Measurements from ENCODE around the gene SLC26A6. TPM values are rescaled to one million over a fixed set of nuclear protein-coding genes. Genes with fewer than 3 reads are reported as not detected.

Gene SLC26A6
- total and polyA plus RNA-seq, 2 donors (not counting 1 experiment from before 2014, with no cell fraction given) = 22.5 to 26.7 TPM

DNA sequence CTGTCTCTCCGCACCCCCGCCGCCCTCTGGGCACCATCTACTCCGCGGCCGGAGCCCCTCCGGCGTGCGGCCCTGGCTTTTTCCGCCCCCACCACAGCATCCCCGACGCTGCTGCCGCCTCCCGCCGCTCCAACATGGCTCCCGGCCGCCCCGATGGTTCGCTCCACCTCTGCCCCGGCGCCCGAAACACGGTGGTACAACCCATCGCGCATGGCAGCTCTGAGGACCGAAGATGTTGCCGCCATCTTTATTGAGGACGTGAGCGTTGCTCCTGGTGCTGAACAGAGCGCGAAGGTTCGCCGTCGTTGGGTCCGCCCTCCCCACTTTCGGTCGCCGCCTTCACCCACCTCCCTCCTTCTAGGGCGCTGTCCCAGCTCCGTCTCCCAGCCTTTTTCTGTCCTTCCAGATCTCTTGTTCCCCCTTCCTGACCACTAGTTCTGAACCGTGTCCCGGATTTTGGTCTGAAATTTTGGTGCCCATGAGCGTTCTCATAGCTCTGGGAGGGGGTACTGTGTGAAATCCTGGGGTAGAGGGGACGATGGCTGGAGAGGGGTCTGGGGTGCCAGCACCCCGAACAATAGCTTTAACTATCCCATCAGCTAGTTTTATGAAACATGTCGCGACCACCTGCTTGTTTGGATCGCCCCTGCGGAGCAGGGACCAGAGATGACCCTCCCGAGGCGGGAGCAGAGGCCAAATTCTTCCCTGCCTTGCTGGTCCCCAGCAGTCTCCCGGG, 27.7 kb upstream of the SLC26A6 start, which contains the start of gene CELSR3:
Gene CELSR3, minus strand, starts transcription at position 134 of the 736 bp plus-strand sequence. CDS start 252 bp downstream, outside the sequence.
- H3K79me2 ChIP-seq (ENCODE audit: control insufficient read depth, insufficient read depth, low read length) = no peaks in the 10 kb centered on the region
- H3K4me1 ChIP-seq (ENCODE audit: control insufficient read depth in 2 of 2, insufficient read depth in 2 of 2, low read length in 2 of 2) = peaks cover 28 to 31% of the 10 kb centered on the region in 2 donors
- peaks cover 9% of the 10 kb centered on the region for H4K20me1 ChIP-seq (ENCODE audit: control insufficient read depth, insufficient read depth, low read length, poor library complexity, severe bottlenecking)
- H3K36me3 ChIP-seq (replicated peaks in 1 of 2; ENCODE audit: control extremely low read depth in 1 of 2, control insufficient read depth in 1 of 2, extremely low read depth in 1 of 2, insufficient read depth in 2 of 2, low read length in 1 of 2) = no peaks in the 10 kb centered on the region
- TF ChIP-seq EZH2 (IDR thresholded peaks at IDR 0.05; ENCODE audit: borderline replicate concordance, insufficient read depth, low read depth, low read length, poor library complexity, severe bottlenecking) (peak; percentile 13), CTCF (IDR thresholded peaks at IDR 0.05) (no peak)
- H3K4me2 ChIP-seq (replicated peaks; ENCODE audit: low read depth, low read length, poor library complexity, severe bottlenecking) = peak within 1 kb of the TSS; percentile 80
- H3K9me3 ChIP-seq (ENCODE audit: control extremely low read depth in 1 of 3, control insufficient read depth in 2 of 3, insufficient read depth in 1 of 3, low read length in 2 of 3) = peaks cover 0 to 41% (median 0%) of the 10 kb centered on the region in 3 donors
- DNase-seq (peak; percentile 66), ATAC-seq (ENCODE audit: low read depth) (peak; percentile 17)
- H3K4me3 ChIP-seq (ENCODE audit: control extremely low read depth in 1 of 5, extremely low read depth in 1 of 5, insufficient read depth in 1 of 5, low read depth in 2 of 5, low read length in 4 of 5) = peak within 1 kb of the TSS in 4 of 5 experiments; percentile 45 to 64 (median 52)
- H3K4me3 Mint-ChIP-seq = peak within 1 kb of the TSS; percentile 87
- peaks cover 17% of the 10 kb centered on the region for H3K27me3 Mint-ChIP-seq
- intact Hi-C loops (cut with micrococcal nuclease) = no loop called here
- peak within 1 kb of the TSS; percentile 59 for H2AFZ ChIP-seq (ENCODE audit: insufficient read depth, low read depth, low read length, poor library complexity, severe bottlenecking)
- peak within 1 kb of the TSS; percentile 63 for H3K9ac ChIP-seq (ENCODE audit: low read length)
- peaks cover 0 to 55% (median 16%) of the 10 kb centered on the region in 4 experiments for H3K27me3 ChIP-seq (replicated peaks in 1 of 4; ENCODE audit: control extremely low read depth in 1 of 4, control insufficient read depth in 3 of 4, insufficient read depth in 4 of 4, low read length in 3 of 4)
- WGBS (ENCODE audit: insufficient coverage) = 6% methylated on average over 45 of the region's 52 CpGs
- H3K27ac ChIP-seq (ENCODE audit: low read length in 2 of 2) = peak within 1 kb of the TSS in 1 of 2 donors; percentile 13
- POLR2A ChIA-PET = no interaction called here
- no peaks in the 10 kb centered on the region for H3K9me3 Mint-ChIP-seq (ENCODE audit: insufficient read depth)
- CTCF ChIA-PET = interaction anchor here (1.0 to 1.4 kb wide), 3 partner anchors 8 to 23 kb away, joined by 3 to 5 read pairs (median 4); partner anchors contain the start of gene NCKIPSD
- H3K27ac Mint-ChIP-seq = peak within 1 kb of the TSS; percentile 71
- peaks cover 23% of the 10 kb centered on the region for H3K4me1 Mint-ChIP-seq

Measured in B cell (primary cell).